Activated CD8-positive, alpha-beta memory T cell treated with anti-CD3 and anti-CD28 coated beads, Interleukin-2, amount 50 U/mL, for 4 hours (primary cell): ENCODE data around the gene CD300H.
"Not testable (repeated sequence)": the region's sequence is repeated elsewhere in the genome, so short reads cannot be mapped to it uniquely, and the experiment has no call there.

ENCODE experiments used
- DNase-seq: peaks from one replicate; pipeline ENCODE4 v3.0.0-alpha.2; 2020

CD300H gene

DNA sequence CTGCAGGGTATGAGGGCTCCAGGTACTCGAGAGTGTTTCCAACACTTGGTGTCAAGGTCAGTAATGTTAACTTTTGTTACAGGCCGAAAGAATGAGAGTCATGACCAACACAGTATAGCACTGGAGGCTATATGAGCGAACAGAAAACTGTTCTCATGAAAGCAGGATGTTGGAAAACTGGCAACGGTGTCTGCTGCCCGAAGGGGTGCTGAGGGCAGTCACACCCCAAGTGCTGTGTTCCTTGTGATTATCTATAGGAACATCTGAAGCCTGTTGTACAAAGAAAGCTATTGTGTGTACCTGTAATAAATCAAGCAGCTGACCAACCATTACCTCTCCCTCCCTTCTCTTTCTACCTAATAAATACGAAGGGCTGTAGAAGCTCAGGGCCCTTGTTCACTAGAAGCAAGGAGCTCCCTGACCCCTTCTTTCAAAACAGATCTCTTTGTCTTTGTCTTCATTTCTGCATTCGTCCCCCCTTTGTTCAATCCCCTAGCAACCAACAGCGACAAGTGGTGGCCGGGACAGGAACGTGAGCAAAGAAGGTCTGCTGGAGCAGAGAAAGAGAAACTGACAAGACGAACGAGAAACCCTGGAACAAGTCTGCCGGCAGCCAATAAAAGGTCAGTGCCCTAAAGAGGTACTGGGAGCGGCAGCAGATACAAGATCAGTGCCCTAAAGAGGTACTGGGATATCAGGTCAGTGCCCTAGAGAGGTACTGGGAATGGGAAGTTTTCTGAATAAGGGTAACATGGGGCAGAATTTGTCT lies 17.2 kb upstream of the CD300H start:
- DNase-seq: no peak

GRCh38 chr17:74582633-74583032 lies 15.3 kb upstream of the CD300H start:
- no peak for DNase-seq

DNA sequence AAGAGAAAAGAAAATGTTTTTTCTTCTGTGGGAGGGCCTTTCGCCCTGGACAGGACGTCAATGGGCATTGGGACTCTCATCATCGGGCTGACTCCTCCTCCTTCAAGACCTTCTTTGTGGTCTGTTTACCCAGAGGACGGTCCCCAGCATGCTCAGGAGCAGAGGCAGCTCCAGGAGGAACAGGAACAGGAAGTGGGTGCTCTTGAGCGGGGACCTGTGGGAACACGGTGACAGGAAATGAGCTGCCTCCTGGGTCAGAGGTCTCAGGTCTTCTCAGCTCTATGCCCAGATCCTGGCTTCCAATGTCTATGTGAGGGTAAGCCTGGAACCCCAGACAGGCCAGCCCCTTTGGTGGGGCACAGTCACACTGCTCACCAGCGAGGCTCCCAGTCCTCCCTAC lies 12.6 kb upstream of the CD300H start:
- DNase-seq: no peak

DNA sequence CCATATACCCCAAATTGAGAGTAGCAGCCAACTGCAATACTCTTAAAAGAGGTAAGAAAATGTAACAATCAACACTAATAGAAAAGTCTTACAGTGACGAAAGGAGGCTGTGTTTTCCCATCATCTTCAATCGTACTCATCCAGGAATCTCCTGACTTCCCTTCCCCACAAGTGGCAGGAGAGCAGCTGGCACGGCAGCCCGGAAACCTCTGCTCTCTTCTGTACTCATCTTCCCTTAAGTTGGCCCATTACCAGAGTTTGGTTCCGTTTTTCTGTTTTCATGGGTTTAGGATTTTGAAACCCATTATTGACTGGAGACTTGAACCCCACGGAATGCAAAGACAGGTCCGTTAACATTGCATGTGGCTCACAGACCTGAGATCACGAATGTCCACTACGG lies 11.7 kb upstream of the CD300H start:
- no peak for DNase-seq

DNA sequence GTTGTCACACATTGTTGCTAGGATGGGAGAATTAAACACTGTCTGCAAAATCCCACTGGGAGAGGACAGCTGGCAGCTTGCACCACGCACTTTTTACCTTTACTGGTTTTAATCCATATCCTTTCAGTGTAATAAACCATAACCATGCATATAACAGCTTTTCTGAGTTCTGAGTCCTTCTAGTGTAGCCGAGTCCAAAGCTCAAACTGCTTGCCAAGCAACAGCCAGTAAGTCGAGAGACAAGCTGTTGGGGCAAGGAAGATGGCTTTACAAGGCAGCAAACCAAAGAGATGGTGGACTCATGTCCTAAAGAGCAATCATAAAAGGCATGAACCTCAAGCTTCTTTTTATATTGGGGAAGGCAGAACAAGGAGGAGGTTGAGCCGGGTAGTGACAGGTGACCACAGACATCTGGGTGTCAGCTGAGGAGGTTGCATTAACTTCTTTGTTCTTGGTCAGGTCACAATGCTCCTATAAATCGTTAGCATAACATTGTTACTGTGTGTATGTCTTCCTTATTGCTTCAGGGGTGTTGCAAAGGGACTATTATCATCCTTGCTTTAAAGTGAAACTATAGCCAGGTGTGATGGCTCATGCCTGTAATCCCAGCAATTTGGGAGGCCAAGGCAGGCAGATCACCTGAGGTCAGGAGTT lies 7.3 kb upstream of the CD300H start:
- DNase-seq: no peak

- not testable (repeated sequence) for DNase-seq
These were observed 6.3 kb upstream of the CD300H start for GRCh38 chr17:74573635-74574034.

- no peak for DNase-seq
These were observed 5.9 kb upstream of the CD300H start for GRCh38 chr17:74573169-74573568.

- DNase-seq: no peak
These were observed 4.4 kb upstream of the CD300H start for GRCh38 chr17:74571621-74572270.

DNA sequence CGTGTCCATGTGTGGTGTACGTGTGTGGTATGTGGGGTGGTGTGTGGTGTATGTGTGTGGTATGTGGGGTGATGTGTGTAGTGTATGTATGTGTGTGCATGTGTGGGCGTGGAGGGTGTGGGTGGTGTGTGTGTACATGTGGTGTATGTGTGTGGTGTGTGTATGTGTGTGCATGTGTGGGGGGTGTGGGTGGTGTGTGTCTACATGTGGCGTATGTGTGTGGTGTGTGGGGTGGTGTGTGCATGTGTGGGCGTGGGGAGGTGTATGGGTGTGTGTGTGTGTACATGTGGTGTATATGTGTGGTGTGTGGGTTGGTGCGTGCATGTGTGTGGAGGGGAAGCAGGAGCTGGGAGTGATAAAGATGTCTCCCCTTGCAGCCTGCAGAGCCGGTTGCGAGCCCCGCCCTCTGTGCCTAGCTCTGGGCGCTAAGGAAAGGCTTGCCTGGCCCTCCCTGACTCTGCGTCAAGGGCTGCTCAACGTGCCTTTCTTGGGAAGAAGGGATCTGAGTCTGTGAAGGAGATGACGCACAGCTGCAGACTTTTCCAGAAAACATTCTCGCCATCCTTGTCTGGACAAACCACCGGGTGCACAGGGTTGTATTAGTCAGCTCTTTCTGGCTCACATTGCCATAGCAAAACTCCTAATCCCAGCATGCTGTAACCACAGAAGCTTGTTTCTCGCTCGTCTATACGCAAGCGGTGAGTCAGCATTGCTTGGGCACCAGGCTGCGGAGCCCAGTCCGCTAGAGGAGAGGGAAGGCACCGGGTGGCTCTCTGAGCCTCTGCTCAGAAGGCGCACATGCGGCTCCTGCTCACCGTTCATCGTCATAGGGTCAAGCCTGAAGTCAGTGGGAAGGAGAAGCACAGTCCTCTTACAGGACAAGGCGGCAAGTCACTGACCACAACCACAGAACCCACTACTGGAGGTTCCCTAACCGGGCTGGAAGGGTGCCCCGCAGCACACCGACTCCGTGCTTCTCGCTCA lies 2.0 kb upstream of the CD300H start:
- no peak for DNase-seq

GRCh38 chr17:74568106-74568873 lies 981 bp upstream of the CD300H start:
- no peak for DNase-seq

- peak; percentile 26 for DNase-seq
These were observed 1.1 kb downstream of the CD300H start for GRCh38 chr17:74566132-74566753.

GRCh38 chr17:74565126-74565525 lies 2.2 kb downstream of the CD300H start:
- no peak for DNase-seq

- DNase-seq: no peak
These were observed 4.0 kb downstream of the CD300H start for GRCh38 chr17:74563358-74563757.

DNA sequence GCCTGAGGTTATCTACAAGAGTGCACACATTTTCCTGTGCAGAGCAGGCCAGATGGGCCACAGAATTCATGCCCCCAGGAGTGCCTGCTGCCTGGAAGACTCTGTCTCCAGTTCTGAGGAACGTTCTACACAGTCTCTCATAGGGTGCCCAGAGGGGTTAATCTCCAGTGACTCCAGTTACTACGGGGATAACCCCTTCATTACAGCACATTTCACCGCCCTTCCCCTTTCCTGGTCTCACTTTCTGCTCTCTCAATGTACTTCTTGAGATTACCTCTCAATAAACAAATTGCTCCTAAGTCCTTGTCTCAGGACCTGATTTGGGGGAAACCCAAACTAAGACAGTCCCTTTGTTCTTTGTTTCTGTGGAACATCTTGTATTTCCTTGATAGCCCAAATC lies 5.7 kb downstream of the CD300H start:
- no peak for DNase-seq

DNA sequence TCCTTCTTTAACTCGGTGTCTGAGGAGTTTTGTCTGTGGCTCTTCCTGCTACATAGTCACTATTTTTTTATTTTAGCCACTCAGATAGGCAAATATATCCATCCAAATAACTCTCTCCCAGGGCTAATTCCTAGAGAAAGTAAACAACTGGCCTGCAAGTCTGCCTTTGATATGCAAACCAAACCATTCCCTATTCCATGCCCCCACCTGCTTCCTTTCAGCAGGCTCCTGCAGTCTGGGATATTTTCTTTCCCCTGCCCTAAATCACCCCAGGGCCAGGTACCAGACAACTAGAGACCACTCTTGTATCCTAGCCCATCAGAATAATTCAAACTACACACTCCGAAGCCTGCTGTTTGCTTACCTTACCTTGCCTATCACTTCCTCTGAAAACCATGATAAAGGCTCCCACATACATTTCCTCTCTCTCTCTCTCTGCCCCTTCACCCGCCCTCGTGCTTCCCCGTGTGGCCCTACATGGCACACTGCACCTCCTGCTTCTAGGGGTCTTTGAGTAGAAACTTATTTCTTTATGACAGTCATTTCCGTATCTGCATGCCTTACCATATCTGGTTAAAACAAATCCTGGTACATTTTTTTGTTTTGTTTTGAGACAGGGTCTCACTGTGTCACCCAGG lies 8.3 kb downstream of the CD300H start:
- DNase-seq: no peak

DNA sequence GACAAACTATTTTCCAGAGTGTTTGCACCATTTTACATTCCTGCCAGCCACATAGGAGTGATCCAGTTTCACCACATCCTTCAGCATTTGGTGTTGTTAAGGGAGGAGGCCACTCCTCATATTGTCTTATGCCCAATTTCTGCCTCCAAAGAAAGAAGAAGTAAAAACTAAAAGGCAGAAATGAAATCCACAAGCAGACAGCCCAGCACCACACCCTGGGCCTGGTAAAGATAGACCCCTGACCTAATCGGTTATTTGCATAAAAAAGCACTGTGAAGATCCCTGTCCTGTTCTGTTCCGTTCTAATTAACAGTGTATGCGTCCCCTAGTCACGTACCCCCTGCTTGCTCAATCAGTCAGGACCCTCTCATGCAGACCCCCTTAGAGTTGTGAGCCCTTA lies 8.9 kb downstream of the CD300H start:
- DNase-seq: not testable (repeated sequence)

GRCh38 chr17:74555427-74555940 lies 11.8 kb downstream of the CD300H start:
- no peak for DNase-seq

DNA sequence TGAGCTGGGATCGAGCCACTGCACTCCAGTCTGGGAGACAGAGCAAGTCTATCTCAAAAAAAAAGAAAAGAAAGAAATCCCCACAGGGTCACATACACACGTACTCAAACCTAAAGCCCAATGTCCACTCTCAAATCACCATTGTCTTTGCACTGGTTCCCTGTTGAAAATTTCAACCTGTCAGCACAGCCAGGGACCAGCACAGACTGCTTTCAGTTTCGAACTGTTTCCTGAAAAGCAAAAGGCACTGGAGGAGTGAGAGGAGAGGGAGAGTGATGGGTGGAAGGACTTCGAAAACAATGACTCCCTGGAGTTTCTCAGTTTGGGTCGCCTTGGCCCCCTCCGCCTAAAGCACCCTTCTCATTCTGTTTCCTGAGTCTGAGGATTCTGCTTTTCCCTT lies 12.4 kb downstream of the CD300H start:
- DNase-seq: no peak

DNA sequence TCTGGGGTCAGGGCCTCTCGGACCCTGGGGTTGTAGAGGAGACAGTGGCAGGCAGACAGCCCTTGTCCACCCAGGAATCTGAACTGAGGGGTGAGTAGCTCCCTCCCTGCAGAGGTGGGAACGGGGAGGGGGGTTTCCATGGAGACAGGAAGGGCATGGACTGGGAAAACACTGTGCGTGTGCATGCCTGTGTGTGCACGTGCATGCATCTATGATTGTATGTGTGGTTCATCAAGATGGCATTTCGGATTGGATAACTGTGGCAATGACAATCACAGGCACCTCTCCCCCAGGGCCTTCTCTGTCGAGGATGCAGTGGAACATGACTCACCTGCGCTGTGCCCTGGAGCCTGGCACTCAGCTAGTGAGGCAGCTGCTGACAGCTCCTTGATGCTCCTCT lies 15.3 kb downstream of the CD300H start:
- DNase-seq: no peak

DNA sequence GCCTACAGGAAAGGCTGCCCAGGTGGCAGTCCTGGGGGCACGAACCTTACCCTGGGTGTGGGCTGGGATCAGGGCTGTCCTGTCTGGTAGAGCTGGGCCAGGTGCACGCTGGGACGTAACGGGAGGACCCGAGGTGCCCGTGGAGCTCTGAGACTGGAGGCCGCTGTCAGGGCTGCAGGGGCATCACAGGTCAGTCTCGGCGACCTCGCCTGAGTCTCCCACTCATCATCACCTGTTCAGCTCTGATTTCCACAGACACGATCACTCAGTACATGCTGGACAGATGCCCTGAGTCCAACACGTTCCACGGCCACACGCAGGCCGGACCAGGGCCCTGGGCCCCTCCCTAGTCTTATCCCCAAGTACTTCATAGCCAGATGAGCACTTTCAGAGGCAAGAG lies 16.7 kb downstream of the CD300H start:
- no peak for DNase-seq

DNA sequence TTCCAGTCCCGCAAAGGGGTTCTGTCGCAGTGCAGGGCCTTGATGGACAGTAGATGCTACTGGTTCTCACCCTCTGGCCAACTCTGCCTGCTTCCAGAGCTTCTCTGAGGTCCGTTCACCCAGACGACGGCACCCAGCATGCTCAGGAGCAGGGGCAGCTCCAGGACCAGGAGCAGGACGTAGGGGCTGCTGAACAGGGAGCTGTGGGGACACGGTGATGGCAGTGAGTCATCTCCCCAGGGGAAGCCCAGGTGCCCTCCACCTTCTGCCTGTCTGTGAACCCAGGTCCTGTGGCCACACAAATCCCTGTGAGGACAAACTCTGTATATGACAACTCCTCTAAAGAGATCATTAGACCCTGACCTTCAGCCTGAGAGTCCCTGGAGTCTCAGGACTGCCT lies 18.0 kb downstream of the CD300H start:
- no peak for DNase-seq
